Common myeloid progenitor, CD34-positive (primary cell): ENCODE measurements around the gene SRSF9.

Experiments
- CTCF ChIA-PET: fragments of 350-600 bp; sonication (Branson Sonifier 250); formaldehyde crosslinking; loops from one replicate; lab custom pipeline; 2021; ENCODE audit warnings: antibody characterized with exemption; lab: Charles Lee
- POLR2A ChIA-PET: fragments of 350-600 bp; sonication (Branson Sonifier 250); formaldehyde crosslinking; loops from one replicate; lab custom pipeline; 2021; ENCODE audit warnings: antibody characterized with exemption; lab: Charles Lee
- DNase-seq, 3 donors: peaks; one replicate each; pipeline versions ENCODE4 v3.0.0 to v3.0.0-alpha.2; 2013
- H3K27ac ChIP-seq, 2 experiments: 1 replicate in 1 of 2; 2 replicates in 1 of 2; pipeline ENCODE4 v1.7.0; 2013; ENCODE audit warnings: inconsistent platforms in 2 of 2, low read length in 2 of 2, mild to moderate bottlenecking in 2 of 2, low read depth in 1 of 2, moderate library complexity in 1 of 2; ENCODE audit not compliant: severe bottlenecking in 2 of 2, insufficient read depth in 1 of 2, poor library complexity in 1 of 2
- H3K27me3 ChIP-seq, 5 experiments: replicated peaks in 2 of 5; 1 replicate in 3 of 5; 2 replicates in 2 of 5; pipeline versions ENCODE4 v1.6.1 to v1.7.0; 2013; ENCODE audit warnings: low read length in 4 of 5, mild to moderate bottlenecking in 2 of 5, moderate library complexity in 2 of 5, inconsistent platforms in 1 of 5; ENCODE audit not compliant: insufficient read depth in 5 of 5, control insufficient read depth in 4 of 5
- H3K36me3 ChIP-seq, 4 experiments: 1 replicate in 2 of 4; 2 replicates in 2 of 4; pipeline versions ENCODE4 v1.6.1 to v1.7.0; 2013; ENCODE audit warnings: low read length in 3 of 4, control low read depth in 1 of 4, mild to moderate bottlenecking in 1 of 4; ENCODE audit not compliant: control insufficient read depth in 4 of 4, insufficient read depth in 4 of 4
- H3K4me1 ChIP-seq, 4 experiments: 1 replicate in 3 of 4; 2 replicates in 1 of 4; pipeline versions ENCODE4 v1.6.1 to v1.7.1; 2013; ENCODE audit warnings: low read length in 3 of 4, mild to moderate bottlenecking in 3 of 4, control low read depth in 1 of 4, inconsistent platforms in 1 of 4, moderate library complexity in 1 of 4; ENCODE audit not compliant: control insufficient read depth in 4 of 4, insufficient read depth in 4 of 4; ENCODE audit errors: control extremely low read depth in 1 of 4
- H3K4me3 ChIP-seq, 7 experiments: 1 replicate in 4 of 7; 2 replicates in 3 of 7; pipeline versions ENCODE4 v1.5.1 to v1.7.0; 2013; ENCODE audit warnings: mild to moderate bottlenecking in 7 of 7, low read length in 6 of 7, moderate library complexity in 6 of 7, inconsistent platforms in 2 of 7, low read depth in 2 of 7, control low read depth in 1 of 7; ENCODE audit not compliant: insufficient read depth in 4 of 7, control insufficient read depth in 1 of 7; ENCODE audit errors: extremely low read depth in 1 of 7
- H3K9me3 ChIP-seq, 5 experiments: 1 replicate in 4 of 5; 2 replicates in 1 of 5; pipeline versions ENCODE4 v1.6.1 to v1.7.1; 2013; ENCODE audit warnings: low read length in 4 of 5, mild to moderate bottlenecking in 2 of 5, inconsistent platforms in 1 of 5, low read depth in 1 of 5, moderate library complexity in 1 of 5; ENCODE audit not compliant: control insufficient read depth in 4 of 5, insufficient read depth in 2 of 5; ENCODE audit errors: control extremely low read depth in 1 of 5
- WGBS: methylation state at CpG from one replicate; pipeline ENCODE4 v1.1.5; 2013; ENCODE audit not compliant: insufficient coverage; 5-methylcytosine and 5-hydroxymethylcytosine counted together

The SRSF9 gene

GRCh38 chr12:120467439-120467838 is 2.1 kb downstream of the SRSF9 start:
- WGBS = 97% methylated on average over 4 of the region's 6 CpGs
- ChIA-PET CTCF (interaction anchor here (0.8 to 27.3 kb wide), 9 partner anchors 8 to 165 kb away, joined by 3 to 545 read pairs (median 5); partner anchors contain the start of genes COX6A1, DYNLL1, GATC and SIRT4), POLR2A (interaction anchor here (0.6 to 1.5 kb wide), 3 partner anchors 15 to 174 kb away, joined by 3 to 4 read pairs (median 3); partner anchors contain the start of gene RNU4-1)

GRCh38 chr12:120466560-120467315 is 2.8 kb downstream of the SRSF9 start:
- 69% methylated on average over 6 of the region's 8 CpGs for WGBS
- Histone ChIP-seq H3K9me3 (no peaks in the 10 kb centered on the region), H3K36me3 (peaks cover 17 to 55% (median 41%) of the 10 kb centered on the region in 4 experiments), H3K4me1 (peaks cover 7 to 36% (median 28%) of the 10 kb centered on the region in 4 experiments), H3K27ac (no peak overlapping the region), H3K27me3 (no peaks in the 10 kb centered on the region), H3K4me3 (no peak overlapping the region)
- CTCF ChIA-PET = interaction anchor here (0.6 to 27.3 kb wide), 15 partner anchors 9 to 1023 kb away, joined by 3 to 545 read pairs (median 4); partner anchors contain the start of genes COX6A1, GATC, SIRT4 and TRIAP1
- POLR2A ChIA-PET = no interaction called here
- peak; percentile 69 to 81 (median 81) for DNase-seq

More at GRCh38 chr12:120467439-120467838, 2.1 kb downstream of the SRSF9 start:
- no peak for DNase-seq
- H3K4me1 ChIP-seq = peaks cover 7 to 39% (median 28%) of the 10 kb centered on the region in 4 experiments
- peak overlapping the region in 1 of 7 experiments; percentile 93 for H3K4me3 ChIP-seq
- no peak overlapping the region for H3K27ac ChIP-seq
- H3K27me3 ChIP-seq = no peaks in the 10 kb centered on the region
- H3K36me3 ChIP-seq = peaks cover 15 to 48% (median 35%) of the 10 kb centered on the region in 4 experiments
- H3K9me3 ChIP-seq = no peaks in the 10 kb centered on the region

GRCh38 chr12:120465756-120466155 is 3.8 kb downstream of the SRSF9 start:
- Histone ChIP-seq H3K4me3 (no peak overlapping the region), H3K27ac (no peak overlapping the region), H3K36me3 (peaks cover 17 to 64% (median 45%) of the 10 kb centered on the region in 4 experiments), H3K27me3 (no peaks in the 10 kb centered on the region), H3K4me1 (peaks cover 7 to 36% (median 28%) of the 10 kb centered on the region in 4 experiments), H3K9me3 (no peaks in the 10 kb centered on the region)
- no peak for DNase-seq
- 60% methylated on average over 1 of the region's 5 CpGs for WGBS
- ChIA-PET POLR2A (no interaction called here), CTCF (interaction anchor here (0.7 to 27.3 kb wide), 9 partner anchors 10 to 1024 kb away, joined by 3 to 545 read pairs (median 4); partner anchors contain the start of genes COX6A1, GATC and TRIAP1)

GRCh38 chr12:120463712-120464111 is 5.8 kb downstream of the SRSF9 start:
- Histone ChIP-seq H3K27ac (no peak overlapping the region), H3K27me3 (no peaks in the 10 kb centered on the region), H3K4me1 (peaks cover 2 to 29% (median 21%) of the 10 kb centered on the region in 4 experiments), H3K4me3 (no peak overlapping the region), H3K9me3 (no peaks in the 10 kb centered on the region), H3K36me3 (peaks cover 21 to 80% (median 59%) of the 10 kb centered on the region in 4 experiments)
- ChIA-PET CTCF (interaction anchor here (1.0 to 27.3 kb wide), 5 partner anchors 9 to 112 kb away, joined by 3 to 545 read pairs (median 4); partner anchors contain the start of genes COX6A1, GATC and TRIAP1), POLR2A (interaction anchor here (0.6 kb wide), 1 partner anchor 46 kb away, joined by 4 read pairs; no protein-coding TSS in a partner anchor)
- 95% methylated on average over 4 of the region's 5 CpGs for WGBS
- no peak for DNase-seq

- peaks cover 27 to 91% (median 64%) of the 10 kb centered on the region in 4 experiments for H3K36me3 ChIP-seq
- DNase-seq = no peak
- 100% methylated on average over 3 of the region's 3 CpGs for WGBS
These were observed 7.4 kb downstream of the SRSF9 start for GRCh38 chr12:120462099-120462640.

GRCh38 chr12:120460157-120460556 is 9.4 kb downstream of the SRSF9 start:
- Histone ChIP-seq H3K27ac (no peak overlapping the region), H3K4me3 (no peak overlapping the region), H3K4me1 (no peaks in the 10 kb centered on the region), H3K27me3 (no peaks in the 10 kb centered on the region), H3K36me3 (peaks cover 30 to 91% (median 71%) of the 10 kb centered on the region in 4 experiments), H3K9me3 (no peaks in the 10 kb centered on the region)
- ChIA-PET CTCF (interaction anchor here (27.3 to 29.5 kb wide), 2 partner anchors 5 to 15 kb away, joined by 545 read pairs; partner anchors contain the start of genes COX6A1, GATC, SRSF9 and TRIAP1), POLR2A (interaction anchor here (1.2 to 2.7 kb wide), 2 partner anchors 9 to 16 kb away, joined by 3 to 9 read pairs; partner anchors contain the start of gene SRSF9)
- DNase-seq = no peak
- 100% methylated on average over 3 of the region's 3 CpGs for WGBS

More at GRCh38 chr12:120462099-120462640, 7.4 kb downstream of the SRSF9 start:
- Histone ChIP-seq H3K27me3 (no peaks in the 10 kb centered on the region), H3K4me3 (no peak overlapping the region), H3K4me1 (peaks cover 0 to 14% (median 7%) of the 10 kb centered on the region in 4 experiments), H3K27ac (no peak overlapping the region), H3K9me3 (no peaks in the 10 kb centered on the region)
- ChIA-PET POLR2A (no interaction called here), CTCF (interaction anchor here (0.6 to 27.3 kb wide), 4 partner anchors 11 to 107 kb away, joined by 3 to 545 read pairs (median 5); partner anchors contain the start of genes COX6A1, GATC and TRIAP1)
